ENCODE data around the gene RNF169.
"Not testable (repeated sequence)": the region's sequence is repeated elsewhere in the genome, so short reads cannot be mapped to it uniquely, and the experiment has no call there.

Gene RNF169

DNA sequence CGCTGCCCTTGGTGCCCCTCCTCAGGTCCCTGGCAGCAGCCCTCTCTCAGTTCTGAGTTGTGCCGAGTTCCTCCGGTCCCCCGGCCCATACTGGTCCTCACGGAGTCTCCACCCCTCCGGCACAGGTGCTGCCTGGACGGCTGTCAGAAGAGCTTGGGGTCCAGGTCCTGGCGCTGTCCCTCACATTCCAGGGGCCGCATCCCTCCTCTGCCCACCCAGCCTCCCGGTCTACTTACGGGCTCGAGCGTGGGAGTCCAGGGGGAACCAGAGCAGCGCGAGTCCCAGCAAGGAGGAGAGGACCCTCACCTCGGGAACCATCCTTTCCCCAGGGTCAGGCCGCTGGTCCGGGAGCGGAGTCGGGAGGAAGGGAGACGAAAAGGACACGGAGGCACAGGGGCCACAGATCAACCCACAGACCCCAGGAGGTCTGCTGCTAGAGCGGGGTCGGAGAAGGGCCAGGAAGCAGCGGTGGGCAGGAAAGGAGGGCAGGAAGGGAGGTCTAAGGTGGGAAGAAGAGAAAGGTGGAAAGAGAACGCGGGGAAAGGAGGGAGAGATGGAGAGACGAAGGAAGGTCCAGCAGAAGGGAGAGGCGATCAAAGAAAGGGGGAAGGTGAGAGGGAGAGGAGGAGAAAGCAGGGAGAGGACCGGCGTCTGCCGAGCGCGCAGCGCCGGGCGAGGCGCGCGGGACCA lies 17.9 kb upstream of the RNF169 start:
- DNase-seq (ENCODE audit: low spot score) = no peak

DNA sequence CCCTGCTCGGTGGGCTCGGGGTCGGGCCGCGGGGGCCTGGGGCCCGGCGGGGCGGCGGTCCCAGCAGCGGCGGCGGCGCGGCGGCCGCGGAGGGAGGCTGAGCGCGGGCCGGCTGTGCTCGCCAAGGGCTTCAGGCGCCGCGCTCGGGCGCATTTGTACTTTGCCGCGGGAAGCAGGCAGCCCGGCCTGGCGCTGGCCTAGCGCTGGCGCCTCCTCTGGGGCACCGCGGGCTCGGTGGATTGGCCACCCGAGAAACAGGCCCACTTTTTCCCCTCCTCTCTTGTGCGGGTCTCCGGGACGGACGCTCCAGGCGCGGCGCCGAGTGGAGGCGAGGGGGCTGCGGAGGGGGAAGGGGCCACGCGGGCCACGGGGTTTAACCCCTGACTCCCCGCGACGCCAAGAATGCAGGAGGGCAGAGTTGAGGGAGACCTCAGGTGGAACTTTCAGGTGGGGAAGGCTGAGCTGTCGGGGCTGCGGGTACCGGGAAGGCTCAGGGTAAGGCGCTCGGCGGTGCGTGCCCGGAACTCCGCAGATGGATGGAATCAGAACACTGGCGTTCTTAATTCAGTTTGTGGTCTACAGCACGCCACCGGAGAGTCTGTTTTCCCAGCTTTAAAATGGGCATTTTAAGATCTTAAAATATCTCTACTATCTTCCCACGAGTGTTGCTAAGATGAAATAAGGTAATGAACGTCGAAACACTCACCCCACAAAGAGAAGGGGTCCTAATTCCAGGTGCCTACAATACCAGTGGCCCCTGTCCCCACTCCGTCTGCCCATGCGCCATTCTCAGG lies 17.2 kb upstream of the RNF169 start, which contains the start of gene CHRDL2:
CHRDL2 (minus strand) TSS at position 126 of the 794 bp plus-strand sequence. CDS start 538 bp downstream, outside the sequence.
- peak; percentile 66 for DNase-seq (ENCODE audit: low spot score)

DNA sequence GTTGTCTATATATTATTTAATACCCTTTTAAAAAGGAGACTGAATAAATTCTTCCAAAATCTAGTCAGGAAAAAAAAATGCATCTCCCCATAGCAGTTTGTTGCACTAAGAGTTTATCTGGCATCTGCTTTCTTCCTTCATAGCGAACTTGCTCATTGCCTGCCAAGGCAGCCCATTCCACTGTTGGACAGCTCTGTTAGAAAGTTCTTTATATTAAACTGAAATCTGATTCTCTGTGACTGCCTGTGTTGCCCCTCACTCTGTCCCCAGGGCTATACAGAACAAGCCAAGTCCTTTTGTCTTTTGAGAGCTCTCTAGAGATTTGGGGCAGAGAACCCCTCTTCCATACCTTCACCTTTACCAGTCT lies 14.1 kb upstream of the RNF169 start:
- DNase-seq (ENCODE audit: low spot score) = no peak

DNA sequence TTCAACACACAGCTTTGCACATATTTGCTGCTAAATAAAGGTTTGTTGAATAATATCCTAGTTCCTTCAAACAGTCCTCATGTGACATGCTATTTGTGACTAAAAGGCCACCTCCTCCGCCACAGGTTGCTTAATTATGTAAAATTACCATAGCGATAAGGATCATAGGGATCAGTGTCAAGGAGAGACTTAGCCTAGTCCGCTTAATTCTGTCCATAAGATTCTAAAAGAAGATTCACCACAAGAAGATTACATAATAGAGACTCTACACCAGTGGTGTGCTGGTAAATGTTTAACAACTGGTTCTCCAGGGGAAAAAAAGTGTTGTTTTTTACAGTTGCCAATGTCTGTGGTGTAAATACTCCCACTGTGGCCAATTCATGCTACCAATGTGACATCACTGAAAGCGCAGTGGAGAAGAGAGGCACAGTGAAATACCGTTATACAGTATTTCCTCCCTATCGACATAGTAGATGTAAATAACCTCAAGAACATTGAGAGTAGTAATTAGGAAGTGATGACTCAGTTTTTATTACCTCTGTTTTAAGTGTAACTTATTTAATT lies 13.2 kb upstream of the RNF169 start:
- no peak for DNase-seq (ENCODE audit: low spot score)

DNA sequence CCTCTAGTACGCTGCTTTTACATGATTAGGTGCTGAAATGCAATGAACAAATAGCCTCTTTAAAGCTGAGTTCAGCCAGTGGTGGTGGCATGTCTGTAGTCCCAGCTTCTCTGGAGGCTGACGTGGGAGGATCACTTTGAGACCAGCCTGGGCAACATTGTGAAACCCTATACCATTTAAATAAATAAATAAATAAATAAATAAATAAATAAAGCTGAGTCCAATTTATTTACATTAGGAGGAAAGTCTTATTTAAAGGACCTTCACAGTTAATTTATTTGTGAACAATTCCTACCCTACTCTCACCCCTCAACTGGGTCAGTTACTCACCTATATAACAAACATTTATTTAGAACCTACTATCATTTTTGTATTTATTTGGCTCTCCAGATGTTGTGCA lies 12.6 kb upstream of the RNF169 start:
- DNase-seq (ENCODE audit: low spot score) = no peak

DNA sequence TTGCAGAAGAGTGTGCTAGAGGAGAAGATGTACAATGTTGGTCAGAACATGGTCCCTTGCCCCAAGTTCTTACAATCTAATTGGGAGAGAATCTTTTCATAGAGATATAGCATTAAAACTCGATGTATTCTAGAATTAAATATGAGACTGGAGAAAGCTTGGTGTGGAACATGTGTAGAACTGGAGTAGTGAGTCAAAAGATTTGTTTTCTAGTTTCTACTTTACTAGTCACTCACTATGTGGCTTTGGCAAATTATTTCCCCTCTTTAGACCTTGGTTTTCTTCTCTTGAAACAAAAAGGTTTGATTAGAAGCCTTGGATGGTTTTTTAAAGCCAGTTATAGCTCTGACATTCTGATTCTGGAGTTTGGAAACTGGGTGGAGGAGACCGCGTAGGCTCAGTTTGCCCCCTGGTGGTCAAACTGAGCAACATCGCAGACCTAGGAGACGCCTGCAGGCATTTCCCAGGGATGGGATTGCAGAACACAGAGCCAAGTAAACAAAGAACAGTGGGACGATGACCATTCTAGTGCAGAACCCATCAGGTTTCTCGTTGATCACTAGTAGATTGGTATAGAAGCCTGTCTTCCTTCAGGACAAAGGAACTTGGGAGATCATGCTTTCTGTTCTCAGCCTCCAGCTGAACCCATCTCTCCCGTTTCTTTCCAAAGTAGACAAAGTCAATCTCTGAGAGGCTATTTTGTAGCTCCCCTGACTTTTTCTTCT lies 8.9 kb upstream of the RNF169 start:
- DNase-seq (ENCODE audit: low spot score) = peak; percentile 86

DNA sequence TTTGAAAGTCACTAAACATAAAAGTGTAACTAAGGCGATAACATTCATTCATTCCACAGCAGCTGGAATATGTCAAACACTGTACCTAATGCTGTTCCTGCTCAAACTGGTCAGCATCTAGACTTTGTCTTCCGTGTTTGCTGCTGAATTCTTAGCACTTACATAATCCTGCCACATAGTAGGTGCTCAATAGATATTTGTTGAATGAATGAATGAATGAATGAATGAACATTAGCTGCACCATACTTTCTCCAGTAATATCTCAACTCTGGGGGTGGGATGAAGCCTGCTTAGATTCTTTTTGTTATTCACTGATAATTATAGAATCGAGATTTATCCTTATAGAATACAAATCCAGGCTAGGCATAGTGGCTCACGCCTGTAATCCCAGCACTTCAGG lies 6.6 kb upstream of the RNF169 start:
- DNase-seq (ENCODE audit: low spot score) = no peak

DNA sequence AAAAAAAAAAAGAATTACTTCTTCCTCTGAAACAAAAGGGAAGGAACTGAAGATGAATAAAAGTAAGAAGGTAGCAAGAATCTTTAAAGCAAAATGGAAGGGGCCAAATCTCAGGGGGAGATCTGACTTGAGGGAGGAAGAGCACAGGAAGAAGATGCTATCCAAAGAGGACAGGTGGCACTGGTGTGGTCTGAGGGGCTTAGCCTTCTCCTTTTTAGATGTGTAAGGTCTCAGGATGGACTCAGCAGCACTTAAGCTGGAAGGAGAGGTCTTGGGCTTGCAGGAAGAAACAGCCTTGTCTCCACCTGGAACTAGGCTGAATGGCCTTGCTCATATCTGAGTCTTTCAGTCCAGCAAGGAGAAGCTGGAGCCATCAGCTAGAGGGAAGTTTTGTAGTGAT lies 5.0 kb upstream of the RNF169 start:
- no peak for DNase-seq (ENCODE audit: low spot score)

DNA sequence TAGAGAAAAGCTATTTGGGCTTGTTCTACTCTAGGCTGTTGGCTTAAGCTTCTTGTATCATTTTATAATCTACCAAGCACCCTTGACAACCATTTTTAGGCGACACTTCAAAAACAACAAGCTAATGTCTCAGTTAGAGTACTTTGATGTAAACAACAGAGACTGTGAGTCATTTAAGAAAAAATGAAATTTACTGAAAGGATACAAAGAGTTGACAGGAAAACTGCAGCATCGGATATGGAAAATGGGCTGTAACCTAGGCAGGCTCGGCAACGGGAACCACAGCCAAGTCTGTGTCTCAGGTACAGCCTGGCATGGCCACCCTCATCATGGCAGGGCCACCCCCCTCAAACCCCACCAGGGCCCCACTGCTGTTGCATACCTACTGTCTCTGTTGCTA lies 4.4 kb upstream of the RNF169 start:
- no peak for DNase-seq (ENCODE audit: low spot score)

DNA sequence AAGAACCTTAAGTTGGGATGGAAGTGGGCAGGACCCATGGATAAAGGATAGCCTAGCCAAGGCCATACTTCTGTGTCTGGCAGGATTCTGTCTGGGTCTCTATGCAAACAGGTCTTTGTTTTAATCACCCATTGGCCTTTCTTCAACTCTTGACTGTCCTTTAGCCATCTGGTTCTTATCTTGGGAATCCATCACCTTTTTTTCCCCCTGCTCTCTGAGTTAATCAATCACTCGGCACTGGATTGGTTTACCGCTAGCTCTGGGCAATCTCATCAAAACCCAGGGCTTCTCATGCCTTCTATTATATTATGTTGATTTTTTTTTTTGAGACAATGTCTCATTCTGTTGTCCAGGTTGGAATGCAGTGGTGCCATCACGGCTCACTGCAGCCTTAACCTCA lies 1.8 kb upstream of the RNF169 start:
- no peak for DNase-seq (ENCODE audit: low spot score)

DNA sequence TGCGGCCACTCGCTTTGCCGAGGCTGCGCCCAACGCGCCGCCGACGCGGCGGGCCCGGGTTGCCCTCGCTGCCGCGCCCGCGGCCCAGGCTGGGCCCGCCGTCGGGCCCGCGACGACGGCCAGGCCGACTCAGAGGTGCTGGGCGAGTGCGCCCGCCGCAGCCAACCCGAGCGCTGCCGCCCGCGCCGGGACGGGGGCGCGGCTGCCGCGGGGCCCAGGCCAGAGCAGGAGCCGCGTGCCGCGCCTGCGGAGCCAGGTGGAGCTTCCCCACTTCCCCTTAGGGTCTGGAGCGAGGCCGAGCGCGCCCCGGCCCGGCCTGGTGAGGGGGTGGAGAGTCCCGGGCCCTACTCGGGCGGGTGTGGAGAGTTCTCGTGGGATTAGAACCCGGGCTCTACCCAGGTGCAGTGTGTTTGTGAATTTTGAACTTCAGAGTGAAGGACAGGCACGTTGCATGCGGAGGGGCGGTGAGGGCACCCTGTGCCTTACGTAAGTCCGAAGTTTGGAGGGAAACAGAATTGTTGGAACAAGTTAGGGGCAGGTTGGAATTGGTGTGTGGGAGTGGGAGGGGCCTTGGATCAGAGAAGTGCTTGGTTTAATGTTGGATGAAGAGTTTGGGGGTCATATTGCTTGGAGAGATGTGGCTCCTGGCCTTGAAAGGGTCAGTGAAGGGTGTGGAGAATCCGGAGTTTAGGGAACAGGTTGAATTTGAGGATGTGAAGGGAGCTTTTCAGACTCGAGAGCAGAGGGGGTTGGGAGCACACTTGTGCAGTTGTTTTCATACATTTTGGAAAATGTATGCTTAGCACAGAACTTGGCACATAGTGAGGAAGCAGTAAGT lies 697 bp downstream of the RNF169 start:
- peak; percentile 72 for DNase-seq (ENCODE audit: low spot score)

DNA sequence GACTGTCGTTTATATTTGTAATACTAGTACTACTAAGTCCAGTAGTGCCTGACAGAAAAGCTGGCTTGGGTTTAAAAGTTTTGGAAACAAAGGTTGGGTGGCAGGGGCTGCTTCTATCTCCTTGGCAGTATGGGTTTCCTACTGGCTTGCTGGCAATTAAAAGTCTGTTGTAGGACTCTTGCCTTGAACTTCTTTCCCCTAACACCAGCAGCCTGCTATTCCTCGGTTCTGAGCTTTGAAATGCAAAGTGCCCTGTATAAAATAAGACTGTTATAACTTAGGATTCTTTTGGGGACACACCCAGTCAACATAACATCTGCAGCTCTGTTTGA lies 1.3 kb downstream of the RNF169 start:
- DNase-seq (ENCODE audit: low spot score) = no peak

DNA sequence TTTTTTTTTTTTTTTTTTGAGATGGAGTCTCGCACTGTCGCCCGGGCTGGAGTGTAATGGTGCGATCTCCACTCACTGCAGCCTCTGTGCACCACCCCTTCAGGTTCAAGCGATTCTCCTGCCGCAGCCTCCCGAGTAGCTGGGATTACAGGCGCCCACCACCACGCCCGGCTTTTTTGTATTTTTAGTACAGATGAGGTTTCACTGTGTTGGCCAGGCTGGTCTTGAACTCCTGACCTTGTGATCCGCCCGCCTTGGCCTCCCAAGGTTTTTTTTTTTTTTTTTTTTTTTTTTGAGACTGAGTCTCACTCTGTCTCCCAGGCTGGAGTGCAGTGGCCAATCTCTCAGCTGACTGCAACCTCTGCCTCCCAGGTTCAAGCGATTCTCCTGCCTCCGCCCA lies 1.9 kb downstream of the RNF169 start:
- not testable (repeated sequence) for DNase-seq (ENCODE audit: low spot score)

DNA sequence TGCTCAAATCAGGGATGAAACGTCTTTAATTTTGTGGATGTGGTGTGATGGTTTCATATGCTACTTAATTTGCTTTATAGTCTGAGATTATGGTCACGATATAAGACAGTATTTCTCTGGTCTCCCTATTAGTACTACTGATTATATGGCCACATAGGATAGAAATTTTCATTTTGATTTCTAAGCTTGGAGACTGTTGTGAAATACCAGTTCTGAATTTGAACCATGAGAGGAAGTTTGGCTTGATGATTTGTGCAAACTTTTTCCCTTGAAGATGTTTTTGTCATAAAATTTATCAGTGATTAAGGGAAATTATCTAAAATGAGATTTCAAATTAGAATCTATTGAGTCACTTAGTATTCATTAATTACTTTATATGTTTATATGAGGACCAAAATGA lies 2.7 kb downstream of the RNF169 start:
- DNase-seq (ENCODE audit: low spot score) = no peak

DNA sequence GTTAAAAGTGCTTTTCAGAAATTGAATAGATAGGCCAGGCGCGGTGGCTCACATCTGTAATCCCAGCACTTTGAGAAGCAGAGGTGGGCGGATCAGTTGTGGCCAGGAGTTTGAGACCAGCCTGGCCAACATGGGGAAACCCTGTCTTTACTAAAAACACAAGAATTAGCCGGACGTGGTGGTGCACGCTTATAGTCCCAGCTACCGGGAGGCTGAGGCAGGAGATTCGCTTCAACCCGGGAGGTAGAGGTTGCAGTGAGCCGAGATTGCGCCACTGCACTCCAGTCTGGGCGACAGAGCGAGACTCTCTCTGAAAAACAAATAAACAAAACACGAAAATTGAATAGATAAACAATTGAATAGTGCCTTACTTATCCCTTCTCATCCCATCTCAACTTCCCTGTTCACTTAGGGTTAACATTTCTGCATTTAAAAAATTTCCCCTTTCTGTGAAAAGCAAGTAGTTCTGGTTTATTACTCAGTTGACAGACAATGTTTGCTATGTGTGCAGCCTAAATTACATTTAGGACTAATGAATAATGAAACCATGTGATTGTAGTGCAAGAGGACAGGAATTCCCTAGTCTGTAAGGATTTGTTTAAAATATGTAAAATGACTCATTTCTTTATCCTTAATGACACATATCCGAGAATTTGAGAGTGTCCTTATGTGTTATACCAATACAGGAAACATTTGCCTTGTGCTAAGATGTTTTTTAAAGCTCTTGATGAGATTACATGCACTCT lies 6.0 kb downstream of the RNF169 start:
- peak; percentile 80 for DNase-seq (ENCODE audit: low spot score)

DNA sequence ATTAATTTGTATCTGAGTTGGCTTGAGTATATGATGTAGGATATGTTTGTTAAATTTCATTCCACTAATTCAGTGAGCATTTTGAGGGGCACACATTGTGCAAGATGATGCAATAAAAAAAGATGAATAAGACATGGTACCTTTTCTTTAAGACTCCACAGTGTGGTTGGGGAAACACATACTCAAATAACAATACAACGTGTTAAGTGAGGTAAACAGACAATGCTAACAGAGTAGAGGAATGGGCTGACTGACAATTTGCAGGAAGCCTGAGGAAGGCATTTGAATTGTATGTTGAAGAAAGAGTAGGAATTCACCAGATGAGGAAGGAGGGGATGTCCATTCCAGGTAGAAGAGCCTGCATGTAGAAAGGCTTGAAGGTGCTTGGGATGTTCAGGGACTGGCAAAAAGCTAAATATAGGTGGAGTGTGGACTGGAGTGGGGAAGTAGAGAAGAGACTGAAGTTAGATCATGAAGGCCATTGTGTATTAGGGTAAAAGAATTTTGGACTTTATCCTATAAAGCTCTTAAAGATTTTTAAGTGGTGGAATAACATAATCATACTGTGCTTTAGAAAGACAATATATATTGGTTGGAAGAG lies 6.8 kb downstream of the RNF169 start:
- DNase-seq (ENCODE audit: low spot score) = no peak

DNA sequence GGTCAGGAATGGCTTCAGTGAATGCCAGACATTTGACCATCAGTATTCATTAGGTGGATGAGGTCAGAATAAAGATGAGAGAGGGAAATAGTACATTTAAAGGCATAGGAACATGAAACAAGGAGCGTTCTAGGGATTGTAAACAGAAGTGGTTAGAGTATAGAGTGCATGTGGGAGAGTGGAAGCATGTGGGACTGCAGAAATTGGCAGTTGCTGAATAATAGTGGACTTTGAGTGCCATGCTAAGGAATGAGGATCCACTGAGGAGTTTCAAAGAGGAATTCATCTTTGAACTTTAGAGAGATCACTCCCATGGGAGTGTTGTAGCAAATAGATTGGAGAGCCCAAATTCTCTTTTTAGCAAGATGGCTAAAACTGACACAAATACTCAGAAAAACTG lies 7.9 kb downstream of the RNF169 start:
- no peak for DNase-seq (ENCODE audit: low spot score)

DNA sequence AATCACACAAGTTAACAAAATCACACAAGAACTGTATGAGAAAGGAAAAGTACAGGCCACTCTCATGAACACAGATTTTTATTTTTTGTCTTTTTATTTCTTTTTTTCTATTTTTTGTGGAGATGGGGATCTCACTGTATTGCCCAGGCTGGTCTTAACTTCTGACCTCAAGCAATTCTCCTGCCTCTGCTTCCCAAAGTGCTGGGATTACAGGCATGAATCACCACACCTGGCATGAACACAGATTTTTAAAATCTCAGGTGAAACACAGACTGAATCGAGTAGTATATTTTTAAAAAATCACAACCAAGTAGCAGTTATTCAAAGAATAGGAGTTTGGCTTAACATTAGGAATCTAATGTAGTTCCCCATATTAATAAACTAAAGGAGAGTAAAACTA lies 18.3 kb downstream of the RNF169 start:
- no peak for DNase-seq (ENCODE audit: low spot score)

DNA sequence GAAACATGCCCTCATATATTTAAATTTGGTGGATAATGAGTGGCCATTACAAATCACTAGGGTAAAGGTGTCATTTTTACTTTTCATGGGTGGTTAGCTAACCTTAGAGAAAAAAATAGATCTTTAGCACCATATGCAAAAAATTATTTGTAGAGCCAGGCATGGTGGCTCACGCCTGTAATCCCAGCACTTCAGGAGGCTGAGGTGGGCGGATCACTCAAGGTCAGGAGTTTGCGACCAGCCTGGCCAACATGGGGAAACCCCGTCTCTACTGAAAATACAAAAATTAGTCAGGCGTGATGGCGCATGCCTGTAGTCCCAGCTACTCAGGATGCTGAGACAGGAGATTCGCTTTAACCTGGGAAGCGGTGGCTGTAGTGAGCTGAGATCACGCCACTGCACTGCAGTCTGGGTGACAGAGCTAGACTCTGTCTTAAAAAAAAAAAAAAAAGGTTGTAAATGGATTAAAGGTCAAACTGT lies 19.6 kb downstream of the RNF169 start:
- not testable (repeated sequence) for DNase-seq (ENCODE audit: low spot score)

DNA sequence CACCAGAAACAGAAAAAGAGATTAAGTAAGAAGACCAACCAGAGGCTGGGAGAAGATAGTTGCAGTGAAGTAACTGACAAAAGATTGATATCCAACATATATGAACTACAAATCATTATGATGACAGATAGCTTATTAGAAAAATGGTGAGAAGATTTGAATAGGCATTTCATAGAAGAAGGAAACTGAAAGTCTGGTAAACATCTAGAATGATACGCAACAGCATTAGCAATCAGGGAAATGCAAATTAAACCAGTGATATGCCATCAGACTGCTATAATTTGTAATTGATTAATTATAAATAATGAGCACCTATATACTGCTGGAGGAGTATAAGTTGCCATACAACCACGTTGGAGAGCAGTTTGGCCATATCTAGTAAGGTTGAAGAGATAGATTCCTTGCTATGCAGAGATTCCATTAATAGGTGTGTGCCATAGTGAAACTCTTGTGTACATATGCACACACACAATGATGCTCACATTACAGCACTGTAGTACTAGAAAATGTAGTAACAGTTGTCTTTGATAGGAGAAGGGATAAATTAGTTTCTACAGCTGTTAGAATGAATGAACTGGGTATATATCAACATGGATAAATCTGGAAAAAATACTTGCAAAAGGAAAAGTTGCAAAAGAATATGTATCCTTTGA lies 20.5 kb downstream of the RNF169 start:
- no peak for DNase-seq (ENCODE audit: low spot score)
